ENCODE measurements around the gene ISYNA1. TPM values are rescaled to one million over a fixed set of nuclear protein-coding genes. Genes with fewer than 3 reads are reported as not detected.
A peak's percentile ranks its signal among the peaks of the same experiment; 100 is the strongest.

Gene ISYNA1
- total and polyA plus RNA-seq, 10 of the 15 experiments (the other 5 are each of a cell fraction or from before 2014, with no cell fraction given) = 1.9 to 37.0 (median 9.1) TPM

- TF ChIP-seq, protein P1, sequence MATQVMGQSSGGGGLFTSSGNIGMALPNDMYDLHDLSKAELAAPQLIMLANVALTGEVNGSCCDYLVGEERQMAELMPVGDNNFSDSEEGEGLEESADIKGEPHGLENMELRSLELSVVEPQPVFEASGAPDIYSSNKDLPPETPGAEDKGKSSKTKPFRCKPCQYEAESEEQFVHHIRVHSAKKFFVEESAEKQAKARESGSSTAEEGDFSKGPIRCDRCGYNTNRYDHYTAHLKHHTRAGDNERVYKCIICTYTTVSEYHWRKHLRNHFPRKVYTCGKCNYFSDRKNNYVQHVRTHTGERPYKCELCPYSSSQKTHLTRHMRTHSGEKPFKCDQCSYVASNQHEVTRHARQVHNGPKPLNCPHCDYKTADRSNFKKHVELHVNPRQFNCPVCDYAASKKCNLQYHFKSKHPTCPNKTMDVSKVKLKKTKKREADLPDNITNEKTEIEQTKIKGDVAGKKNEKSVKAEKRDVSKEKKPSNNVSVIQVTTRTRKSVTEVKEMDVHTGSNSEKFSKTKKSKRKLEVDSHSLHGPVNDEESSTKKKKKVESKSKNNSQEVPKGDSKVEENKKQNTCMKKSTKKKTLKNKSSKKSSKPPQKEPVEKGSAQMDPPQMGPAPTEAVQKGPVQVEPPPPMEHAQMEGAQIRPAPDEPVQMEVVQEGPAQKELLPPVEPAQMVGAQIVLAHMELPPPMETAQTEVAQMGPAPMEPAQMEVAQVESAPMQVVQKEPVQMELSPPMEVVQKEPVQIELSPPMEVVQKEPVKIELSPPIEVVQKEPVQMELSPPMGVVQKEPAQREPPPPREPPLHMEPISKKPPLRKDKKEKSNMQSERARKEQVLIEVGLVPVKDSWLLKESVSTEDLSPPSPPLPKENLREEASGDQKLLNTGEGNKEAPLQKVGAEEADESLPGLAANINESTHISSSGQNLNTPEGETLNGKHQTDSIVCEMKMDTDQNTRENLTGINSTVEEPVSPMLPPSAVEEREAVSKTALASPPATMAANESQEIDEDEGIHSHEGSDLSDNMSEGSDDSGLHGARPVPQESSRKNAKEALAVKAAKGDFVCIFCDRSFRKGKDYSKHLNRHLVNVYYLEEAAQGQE (IDR thresholded peaks at IDR 0.05; ENCODE audit: low read depth, low read length) = no peak
- TF ChIP-seq RELA (IDR thresholded peaks at IDR 0.05; ENCODE audit: borderline replicate concordance, partially characterized antibody) = peak; percentile 14
- no peak for TF ChIP-seq TAF1 (IDR thresholded peaks at IDR 0.05; ENCODE audit: borderline replicate concordance, low read depth, low read length)
- no peak for TF ChIP-seq RUNX3 (IDR thresholded peaks at IDR 0.05; ENCODE audit: low read length)
- TF ChIP-seq SPI1 (IDR thresholded peaks at IDR 0.05; ENCODE audit: borderline replicate concordance, insufficient read depth, low read depth, low read length) = no peak
- no peak for TF ChIP-seq NR2F1 (conservative IDR thresholded peaks at IDR 0.05)
- TF ChIP-seq ZNF687 (IDR thresholded peaks at IDR 0.05) = no peak
- TF ChIP-seq FOXK2 (IDR thresholded peaks at IDR 0.05) = no peak
Measured at GRCh38 chr19:18440415-18440877, 2.5 kb upstream of the ISYNA1 start (continued).
